SK-N-SH treated with all-trans-retinoic acid at 6 μM for 48 hours (cell line): ENCODE measurements around the gene S100A1.

Source experiments
- CREB5 ChIP-seq: fragments of 250-450 bp; sonication (Bioruptor Pico); IDR thresholded peaks from 2 replicates; pipeline ENCODE4 v1.5.1; 2020; ENCODE audit warnings: low read depth, mild to moderate bottlenecking, moderate library complexity
- CSRNP3 ChIP-seq: fragments of 250-450 bp; sonication (Bioruptor Pico); IDR thresholded peaks from 2 replicates; pipeline ENCODE4 v1.5.1; 2021; ENCODE audit warnings: mild to moderate bottlenecking, moderate library complexity
- OSR1 ChIP-seq: fragments of 250-450 bp; sonication (Bioruptor Pico); IDR thresholded peaks from 2 replicates; pipeline ENCODE4 v1.8.0; 2022; ENCODE audit warnings: moderate library complexity, mild to moderate bottlenecking, inconsistent platforms
- PATZ1 ChIP-seq: fragments of 250-450 bp; sonication (Bioruptor Pico); IDR thresholded peaks from 2 replicates; pipeline ENCODE4 v1.8.0; 2020; ENCODE audit warnings: mild to moderate bottlenecking, moderate library complexity, borderline replicate concordance
- RARB ChIP-seq: fragments of 250-450 bp; sonication (Bioruptor Pico); IDR thresholded peaks from 2 replicates; pipeline ENCODE4 v1.8.0; 2021; ENCODE audit warnings: mild to moderate bottlenecking, moderate library complexity
- SNAI2 ChIP-seq: fragments of 250-450 bp; sonication (Bioruptor Pico); IDR thresholded peaks from 2 replicates; pipeline ENCODE4 v1.5.0; 2020; ENCODE audit warnings: mild to moderate bottlenecking, moderate library complexity
- TSHZ2 ChIP-seq: fragments of 250-450 bp; sonication (Bioruptor Pico); IDR thresholded peaks from 2 replicates; pipeline ENCODE4 v1.5.0; 2020; ENCODE audit warnings: mild to moderate bottlenecking, moderate library complexity

- no peak for TF ChIP-seq SNAI2 (CRISPR knock-in tag)
- no peak for TF ChIP-seq OSR1 (CRISPR knock-in tag)
- no peak for TF ChIP-seq CSRNP3 (CRISPR knock-in tag)
- TF ChIP-seq RARB = no peak
- TF ChIP-seq CREB5 (CRISPR knock-in tag) = no peak
- no peak for TF ChIP-seq TSHZ2 (CRISPR knock-in tag)
- TF ChIP-seq PATZ1 (CRISPR knock-in tag) = no peak
Measured at GRCh38 chr1:153623101-153623500, 5.1 kb upstream of the S100A1 start.
